HUES64 (cell line): ENCODE measurements around the gene OPCML.

Source experiments
- H3K27ac ChIP-seq: 2 replicates; pipeline ENCODE4 v1.7.0; 2013; ENCODE audit warnings: low read depth, low read length, inconsistent platforms
- H3K27me3 ChIP-seq: 2 replicates; pipeline ENCODE4 v1.6.1; 2013; ENCODE audit warnings: mild to moderate bottlenecking, low read length; ENCODE audit not compliant: insufficient read depth
- H3K36me3 ChIP-seq: 2 replicates; pipeline ENCODE4 v1.6.1; 2013; ENCODE audit warnings: mild to moderate bottlenecking, low read length; ENCODE audit not compliant: insufficient read depth
- H3K4me1 ChIP-seq: 2 replicates; pipeline ENCODE4 v1.6.1; 2013; ENCODE audit warnings: mild to moderate bottlenecking, low read length, moderate library complexity; ENCODE audit not compliant: insufficient read depth
- H3K4me3 ChIP-seq: 2 replicates; pipeline ENCODE4 v1.5.1; 2013; ENCODE audit warnings: mild to moderate bottlenecking, low read length, moderate library complexity
- H3K9ac ChIP-seq: 2 replicates; pipeline ENCODE4 v1.6.1; 2013; ENCODE audit warnings: mild to moderate bottlenecking, low read depth, low read length
- H3K9me3 ChIP-seq: 2 replicates; pipeline ENCODE4 v1.6.1; 2013; ENCODE audit warnings: low read depth, low read length; ENCODE audit not compliant: insufficient read depth
- WGBS: fragments of 150-250, 120-280 bp; methylation state at CpG from one replicate; pipeline ENCODE4 v1.1.7; 2013; ENCODE audit warnings: missing lambda C conversion rate; 5-methylcytosine and 5-hydroxymethylcytosine counted together

The OPCML gene

GRCh38 chr11:132909021-132909606 lies 623.2 kb downstream of the OPCML start:
- H3K4me3 ChIP-seq = no peak overlapping the region

DNA sequence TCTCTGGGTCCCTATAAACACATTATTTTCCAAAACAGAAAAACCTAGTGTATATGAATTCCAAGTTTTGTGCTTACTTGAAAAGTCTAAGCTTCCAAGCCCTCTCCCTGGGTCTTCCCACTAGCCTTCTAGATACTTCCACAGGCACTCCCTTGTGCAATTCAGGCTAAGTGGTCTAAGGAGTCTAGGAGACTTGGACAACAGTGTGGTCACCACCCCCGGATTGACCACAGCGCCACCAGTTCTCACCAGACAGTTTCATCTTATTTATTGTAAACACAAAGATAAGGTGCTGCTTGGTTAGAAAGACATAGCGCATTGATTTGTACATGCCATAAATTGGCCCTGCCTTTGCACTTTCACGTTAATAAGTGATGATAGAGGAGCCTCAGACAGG lies 623.9 kb downstream of the OPCML start:
- H3K4me3 ChIP-seq = no peak overlapping the region

More at GRCh38 chr11:132909021-132909606, 623.2 kb downstream of the OPCML start:
- H3K27me3 ChIP-seq = no peaks in the 10 kb centered on the region
- no peak overlapping the region for H3K27ac ChIP-seq
- no peaks in the 10 kb centered on the region for H3K9me3 ChIP-seq
- peaks cover 17% of the 10 kb centered on the region; the same call in 1 of the 2 replicates for H3K4me1 ChIP-seq
- 95% methylated on average over 8 of the region's 8 CpGs for WGBS
- no peak overlapping the region for H3K9ac ChIP-seq
- H3K36me3 ChIP-seq = no peaks in the 10 kb centered on the region

GRCh38 chr11:132907651-132908413 lies 624.5 kb downstream of the OPCML start:
- no peaks in the 10 kb centered on the region for H3K36me3 ChIP-seq
- H3K27ac ChIP-seq = no peak overlapping the region
- no peak overlapping the region for H3K4me3 ChIP-seq
- no peak overlapping the region for H3K9ac ChIP-seq
- H3K9me3 ChIP-seq = no peaks in the 10 kb centered on the region
- 95% methylated on average over 8 of the region's 8 CpGs for WGBS
- H3K4me1 ChIP-seq = peaks cover 17% of the 10 kb centered on the region; the same call in 1 of the 2 replicates
- H3K27me3 ChIP-seq = no peaks in the 10 kb centered on the region

More for the DNA sequence above, 623.9 kb downstream of the OPCML start:
- Histone ChIP-seq H3K27ac (no peak overlapping the region), H3K9me3 (no peaks in the 10 kb centered on the region), H3K9ac (no peak overlapping the region), H3K36me3 (no peaks in the 10 kb centered on the region), H3K4me1 (peaks cover 17% of the 10 kb centered on the region; the same call in 1 of the 2 replicates), H3K27me3 (no peaks in the 10 kb centered on the region)
- WGBS = 98% methylated on average over 4 of the region's 4 CpGs

GRCh38 chr11:132904607-132905006 lies 627.7 kb downstream of the OPCML start:
- no peaks in the 10 kb centered on the region for H3K9me3 ChIP-seq
- peaks cover 21% of the 10 kb centered on the region for H3K4me1 ChIP-seq
- H3K4me3 ChIP-seq = no peak overlapping the region
- no peak overlapping the region for H3K27ac ChIP-seq
- 90% methylated on average over 5 of the region's 5 CpGs for WGBS
- no peak overlapping the region for H3K9ac ChIP-seq
- no peaks in the 10 kb centered on the region for H3K27me3 ChIP-seq
- H3K36me3 ChIP-seq = no peaks in the 10 kb centered on the region

DNA sequence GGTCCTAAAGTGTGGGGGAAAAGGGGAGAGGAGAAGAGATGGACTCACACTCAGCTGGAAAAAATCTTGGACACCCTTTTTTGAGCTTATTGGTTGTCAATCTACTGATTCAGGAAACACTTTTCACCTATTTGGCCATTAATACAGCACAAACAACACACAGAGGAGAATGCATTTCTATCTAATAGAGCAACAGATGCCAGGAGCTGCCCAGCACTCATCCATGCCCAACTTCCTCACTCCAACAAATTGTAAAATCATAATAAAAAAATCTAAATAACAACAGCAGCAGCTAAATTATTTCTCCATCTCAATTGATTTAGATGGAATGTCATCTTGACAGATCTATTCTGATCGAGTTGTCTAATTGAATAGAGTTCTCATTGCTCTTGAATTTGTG lies 628.2 kb downstream of the OPCML start:
- Histone ChIP-seq H3K27ac (no peak overlapping the region), H3K4me3 (no peak overlapping the region), H3K36me3 (no peaks in the 10 kb centered on the region), H3K9me3 (no peaks in the 10 kb centered on the region), H3K9ac (no peak overlapping the region), H3K27me3 (no peaks in the 10 kb centered on the region), H3K4me1 (peaks cover 20% of the 10 kb centered on the region)
- WGBS = 82% methylated on average over 1 of the region's 1 CpG

- Histone ChIP-seq H3K4me1 (peaks cover 20% of the 10 kb centered on the region), H3K4me3 (no peak overlapping the region), H3K9ac (no peak overlapping the region), H3K27ac (peak overlapping the region; percentile 77; the same call in 1 of the 2 replicates), H3K36me3 (no peaks in the 10 kb centered on the region), H3K27me3 (no peaks in the 10 kb centered on the region), H3K9me3 (no peaks in the 10 kb centered on the region)
- WGBS = 72% methylated on average over 12 of the region's 14 CpGs
These were observed 630.4 kb downstream of the OPCML start for GRCh38 chr11:132901638-132902471.

DNA sequence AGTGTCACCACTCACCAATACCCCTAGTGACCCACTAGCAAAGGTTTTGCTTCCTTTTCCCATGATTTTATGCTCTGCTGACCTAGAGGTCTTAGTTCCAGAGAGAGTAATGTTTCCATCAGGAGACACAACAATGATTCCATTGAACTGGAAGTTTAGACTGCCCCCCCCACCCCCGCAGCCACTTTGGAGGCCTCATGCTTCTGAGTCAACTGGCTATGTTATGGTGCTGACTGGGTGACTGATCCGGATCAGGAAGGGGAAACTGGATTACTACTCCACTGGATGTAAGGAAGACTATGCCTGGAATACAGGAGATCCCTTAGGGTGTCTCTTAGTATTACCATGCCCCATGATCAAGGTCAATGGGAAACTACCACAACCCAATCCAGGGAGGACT lies 633.6 kb downstream of the OPCML start:
- Histone ChIP-seq H3K4me3 (no peak overlapping the region), H3K4me1 (peaks cover 18% of the 10 kb centered on the region), H3K36me3 (no peaks in the 10 kb centered on the region), H3K27me3 (no peaks in the 10 kb centered on the region), H3K9ac (no peak overlapping the region), H3K9me3 (no peaks in the 10 kb centered on the region), H3K27ac (no peak overlapping the region)
- WGBS = 97% methylated on average over 2 of the region's 2 CpGs

GRCh38 chr11:132898021-132898420 lies 634.3 kb downstream of the OPCML start:
- WGBS = 97% methylated on average over 4 of the region's 4 CpGs
- Histone ChIP-seq H3K36me3 (no peaks in the 10 kb centered on the region), H3K9ac (no peak overlapping the region), H3K27me3 (no peaks in the 10 kb centered on the region), H3K9me3 (no peaks in the 10 kb centered on the region), H3K4me1 (peaks cover 18% of the 10 kb centered on the region), H3K4me3 (no peak overlapping the region), H3K27ac (no peak overlapping the region)

GRCh38 chr11:132895340-132895739 lies 637.0 kb downstream of the OPCML start:
- Histone ChIP-seq H3K9ac (no peak overlapping the region), H3K4me1 (no peaks in the 10 kb centered on the region), H3K4me3 (no peak overlapping the region), H3K9me3 (no peaks in the 10 kb centered on the region), H3K27me3 (no peaks in the 10 kb centered on the region), H3K27ac (no peak overlapping the region), H3K36me3 (no peaks in the 10 kb centered on the region)
- 91% methylated on average over 3 of the region's 3 CpGs for WGBS

GRCh38 chr11:132894606-132895005 lies 637.7 kb downstream of the OPCML start:
- Histone ChIP-seq H3K4me1 (no peaks in the 10 kb centered on the region), H3K9ac (no peak overlapping the region), H3K36me3 (no peaks in the 10 kb centered on the region), H3K27me3 (no peaks in the 10 kb centered on the region), H3K27ac (no peak overlapping the region), H3K4me3 (no peak overlapping the region), H3K9me3 (no peaks in the 10 kb centered on the region)
- WGBS = 99% methylated on average over 1 of the region's 1 CpG

GRCh38 chr11:132892876-132893275 lies 639.4 kb downstream of the OPCML start:
- H3K27me3 ChIP-seq = no peaks in the 10 kb centered on the region
- WGBS = 96% methylated on average over 5 of the region's 5 CpGs
- no peak overlapping the region for H3K4me3 ChIP-seq
- no peak overlapping the region for H3K9ac ChIP-seq
- H3K4me1 ChIP-seq = no peaks in the 10 kb centered on the region
- no peak overlapping the region for H3K27ac ChIP-seq
- no peaks in the 10 kb centered on the region for H3K36me3 ChIP-seq
- H3K9me3 ChIP-seq = no peaks in the 10 kb centered on the region
